Mesendoderm (in vitro differentiated cells): ENCODE results near the gene USP17L29.
"Not testable (repeated sequence)": the region's sequence is repeated elsewhere in the genome, so short reads cannot be mapped to it uniquely, and the experiment has no call there.

Source experiments
- DNase-seq: peaks from one replicate; pipeline ENCODE4 v3.0.0; 2013
- H2AK5ac ChIP-seq: 2 replicates; pipeline ENCODE4 v1.6.1; 2013; ENCODE audit warnings: low read length, inconsistent platforms
- H2BK120ac ChIP-seq: 2 replicates; pipeline ENCODE4 v1.6.1; 2013; ENCODE audit warnings: low read depth, mild to moderate bottlenecking, low read length, moderate library complexity, mixed read lengths
- H2BK15ac ChIP-seq: replicated peaks from 2 replicates; pipeline ENCODE4 v1.6.1; 2013; ENCODE audit warnings: low read depth, mild to moderate bottlenecking, moderate library complexity
- H2BK5ac ChIP-seq: 2 replicates; pipeline ENCODE4 v1.6.1; 2013; ENCODE audit warnings: low read length, inconsistent platforms
- H3K18ac ChIP-seq: 2 replicates; pipeline ENCODE4 v1.6.1; 2013; ENCODE audit warnings: mild to moderate bottlenecking, low read length, mixed read lengths
- H3K23ac ChIP-seq: one replicate; pipeline ENCODE4 v1.6.1; 2013; ENCODE audit warnings: low read length
- H3K27ac ChIP-seq: 2 replicates; pipeline ENCODE4 v1.5.1; 2013; ENCODE audit warnings: low read depth, mild to moderate bottlenecking, inconsistent platforms, low read length, moderate library complexity
- H3K27me3 ChIP-seq: 2 replicates; pipeline ENCODE4 v1.6.1; 2013; ENCODE audit warnings: low read length, control low read depth, mild to moderate bottlenecking, inconsistent platforms; ENCODE audit not compliant: insufficient read depth, poor library complexity
- H3K36me3 ChIP-seq: 2 replicates; pipeline ENCODE4 v1.6.1; 2013; ENCODE audit warnings: low read length, inconsistent platforms; ENCODE audit not compliant: control insufficient read depth, insufficient read depth
- H3K4ac ChIP-seq: one replicate; pipeline ENCODE4 v1.6.1; 2013; ENCODE audit warnings: low read depth, mild to moderate bottlenecking, low read length, moderate library complexity
- H3K4me1 ChIP-seq: 2 replicates; pipeline ENCODE4 v1.6.1; 2013; ENCODE audit warnings: low read depth, low read length, inconsistent platforms; ENCODE audit not compliant: control insufficient read depth
- H3K4me2 ChIP-seq: 2 replicates; pipeline ENCODE4 v1.6.1; 2013; ENCODE audit warnings: low read length
- H3K4me3 ChIP-seq: 2 replicates; pipeline ENCODE4 v1.5.1; 2013; ENCODE audit warnings: mild to moderate bottlenecking, low read length
- H3K56ac ChIP-seq: one replicate; pipeline ENCODE4 v1.6.1; 2013; ENCODE audit warnings: low read length
- H3K79me1 ChIP-seq: 2 replicates; pipeline ENCODE4 v1.6.1; 2013; ENCODE audit warnings: low read length, inconsistent platforms
- H3K79me2 ChIP-seq: 2 replicates; pipeline ENCODE4 v1.6.1; 2013; ENCODE audit warnings: mild to moderate bottlenecking, low read length; ENCODE audit not compliant: control insufficient read depth, insufficient read depth
- H3K9ac ChIP-seq: 2 replicates; pipeline ENCODE4 v1.6.1; 2013; ENCODE audit warnings: low read length, inconsistent platforms
- H4K5ac ChIP-seq: one replicate; pipeline ENCODE4 v1.6.1; 2013; ENCODE audit warnings: low read length
- H4K8ac ChIP-seq: one replicate; pipeline ENCODE4 v1.6.1; 2013; ENCODE audit warnings: low read depth, mild to moderate bottlenecking, control low read depth, low read length, moderate library complexity
- WGBS: extraction: QIAGEN DNeasy Blood & Tissue Kit; methylation state at CpG from one replicate; pipeline ENCODE4 v1.1.7; 2013; ENCODE audit warnings: low lambda C conversion rate, missing lambda C conversion rate; ENCODE audit not compliant: insufficient coverage; ENCODE audit errors: extremely low coverage; 5-methylcytosine and 5-hydroxymethylcytosine counted together

The USP17L29 gene

DNA sequence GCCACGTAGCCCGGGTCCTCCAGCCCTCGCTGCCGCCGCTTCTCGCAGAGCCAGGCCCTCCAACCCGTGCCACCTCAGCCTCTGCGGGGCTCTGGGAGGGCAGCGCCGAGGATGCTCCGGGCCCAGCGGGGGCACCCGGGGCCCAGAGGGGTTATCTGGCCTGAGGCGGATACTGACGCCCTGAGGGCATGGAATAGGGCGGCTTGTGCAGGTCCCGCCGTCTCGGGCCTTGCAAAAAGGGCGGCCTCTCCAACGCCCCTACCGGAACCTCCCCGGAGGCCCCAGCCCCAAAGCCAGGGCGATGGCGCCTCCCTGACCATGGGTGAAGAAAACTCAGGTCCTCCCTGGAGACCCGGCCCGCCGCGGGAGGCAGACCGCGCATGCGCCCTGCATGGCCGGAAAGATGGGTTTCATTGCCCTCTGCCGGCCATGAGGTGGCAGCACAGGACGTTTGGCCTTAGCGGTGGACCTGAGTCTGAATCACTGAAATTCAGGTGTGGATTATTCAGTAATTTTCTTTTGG, 27.6 kb downstream of the USP17L29 start:
- H3K79me1 ChIP-seq, H3K4ac ChIP-seq, H3K56ac ChIP-seq, H2BK120ac ChIP-seq, H3K4me1 ChIP-seq, H2BK15ac ChIP-seq, H3K79me2 ChIP-seq, H2AK5ac ChIP-seq, H4K8ac ChIP-seq, H3K27ac ChIP-seq, H3K27me3 ChIP-seq, H3K23ac ChIP-seq, H3K18ac ChIP-seq, H4K5ac ChIP-seq, H3K4me3 ChIP-seq, H3K4me2 ChIP-seq, H3K36me3 ChIP-seq, H3K9ac ChIP-seq, H2BK5ac ChIP-seq: not testable (repeated sequence)
- peak; percentile 2 for DNase-seq
- no CpG with 5 or more reads among the region's 36 CpGs for WGBS

DNA sequence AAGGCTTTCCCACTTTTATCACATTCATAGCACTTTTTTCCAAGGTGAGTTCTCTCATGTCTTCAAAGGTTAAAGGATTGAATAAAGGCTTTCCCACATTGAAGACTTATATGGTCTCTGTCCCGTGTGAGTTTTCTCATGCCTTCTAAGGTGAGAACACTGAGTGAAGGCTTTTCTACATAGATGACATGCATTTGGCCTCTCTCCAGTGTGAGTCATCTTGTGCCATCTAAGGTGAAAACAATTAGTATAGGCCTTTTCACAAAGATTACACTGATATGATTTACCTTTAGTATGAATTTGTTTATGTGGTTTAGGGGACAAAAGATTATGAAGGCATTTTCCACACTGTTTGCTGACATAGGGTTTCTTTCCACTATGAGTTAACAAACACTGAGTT, 30.7 kb downstream of the USP17L29 start:
- Histone ChIP-seq H2AK5ac (no peak overlapping the region), H2BK5ac (no peak overlapping the region), H3K4me3 (no peak overlapping the region), H3K79me2 (no peaks in the 10 kb centered on the region), H3K23ac (no peak overlapping the region), H3K4me2 (no peak overlapping the region), H4K5ac (no peak overlapping the region), H3K56ac (no peak overlapping the region), H2BK120ac (no peak overlapping the region), H2BK15ac (no peak overlapping the region), H3K18ac (no peak overlapping the region), H3K79me1 (no peaks in the 10 kb centered on the region), H3K4ac (no peak overlapping the region), H3K4me1 (no peaks in the 10 kb centered on the region), H3K27ac (no peak overlapping the region), H3K9ac (no peak overlapping the region), H4K8ac (no peak overlapping the region), H3K27me3 (no peaks in the 10 kb centered on the region), H3K36me3 (no peaks in the 10 kb centered on the region)
- no CpG with 5 or more reads among the region's 1 CpG for WGBS
- DNase-seq = no peak

DNA sequence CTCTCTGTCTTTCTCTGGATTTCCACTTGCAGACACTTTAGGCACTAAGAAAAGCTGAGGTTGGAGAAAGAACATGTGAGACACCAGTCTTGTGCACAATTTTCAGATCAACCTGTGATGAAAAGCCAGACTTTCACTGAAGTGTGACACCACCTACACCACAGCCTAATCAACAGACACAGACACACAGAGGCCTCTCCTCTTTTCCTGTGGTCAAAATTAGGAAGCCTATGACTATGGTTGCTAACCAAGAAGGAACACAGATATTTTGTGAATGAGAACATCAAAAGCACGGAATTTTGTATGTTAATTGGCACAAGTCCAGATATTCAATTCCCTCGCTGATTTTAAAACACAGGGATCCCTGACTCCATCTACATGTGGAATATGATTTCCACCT, 35.6 kb downstream of the USP17L29 start:
- not testable (repeated sequence) for H3K23ac ChIP-seq, DNase-seq, H3K56ac ChIP-seq, H3K27me3 ChIP-seq, H4K5ac ChIP-seq, H3K4me1 ChIP-seq, H2BK5ac ChIP-seq, H2BK15ac ChIP-seq, H3K4ac ChIP-seq, H3K4me3 ChIP-seq, H3K79me1 ChIP-seq, H3K79me2 ChIP-seq, H3K27ac ChIP-seq, H2AK5ac ChIP-seq, H3K9ac ChIP-seq, H3K4me2 ChIP-seq, H2BK120ac ChIP-seq, H3K36me3 ChIP-seq, H4K8ac ChIP-seq, H3K18ac ChIP-seq
- WGBS = no CpG with 5 or more reads among the region's 2 CpGs
